ENCODE results near the gene DDX5. TPM values are rescaled to one million over a fixed set of nuclear protein-coding genes. Genes with fewer than 3 reads are reported as not detected.
"Not testable (repeated sequence)": the region's sequence is repeated elsewhere in the genome, so short reads cannot be mapped to it uniquely, and the experiment has no call there.

DDX5 gene
- polyA plus RNA-seq, 1 experiment: 915 TPM

DNA sequence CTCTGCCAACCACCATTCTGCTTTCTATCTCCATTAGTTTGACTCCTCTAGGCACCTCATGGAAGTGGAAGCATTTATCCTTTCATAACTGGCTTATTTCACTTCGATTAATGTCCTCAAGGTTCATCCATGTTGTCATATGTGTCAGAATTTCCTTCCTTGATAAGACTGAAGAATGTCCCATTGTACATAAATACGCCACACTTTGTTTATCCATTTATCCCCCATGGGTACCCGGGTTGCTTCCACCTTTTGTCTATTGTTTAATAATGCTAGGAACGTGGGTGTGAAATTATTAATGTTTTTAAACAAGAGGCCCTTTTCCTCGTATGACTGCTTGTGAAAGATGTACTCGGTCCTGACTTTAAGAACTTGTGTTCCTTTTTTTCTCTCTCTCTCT is 44.3 kb downstream of the DDX5 start:
- H3K27ac ChIP-seq (ENCODE audit: low read depth, low read length): no peak overlapping the region
- no peaks in the 10 kb centered on the region for H3K27me3 ChIP-seq (ENCODE audit: control insufficient read depth, insufficient read depth, low read length)
- no peak for DNase-seq (ENCODE audit: low read depth, low spot score)
- CTCF ChIA-PET: no interaction called here
- POLR2A ChIA-PET: no interaction called here
- no peaks in the 10 kb centered on the region for H3K9me3 ChIP-seq (ENCODE audit: control insufficient read depth, insufficient read depth, low read length)
- no peak overlapping the region for H3K4me3 ChIP-seq (ENCODE audit: low read depth, low read length)
- TF ChIP-seq, protein P1, sequence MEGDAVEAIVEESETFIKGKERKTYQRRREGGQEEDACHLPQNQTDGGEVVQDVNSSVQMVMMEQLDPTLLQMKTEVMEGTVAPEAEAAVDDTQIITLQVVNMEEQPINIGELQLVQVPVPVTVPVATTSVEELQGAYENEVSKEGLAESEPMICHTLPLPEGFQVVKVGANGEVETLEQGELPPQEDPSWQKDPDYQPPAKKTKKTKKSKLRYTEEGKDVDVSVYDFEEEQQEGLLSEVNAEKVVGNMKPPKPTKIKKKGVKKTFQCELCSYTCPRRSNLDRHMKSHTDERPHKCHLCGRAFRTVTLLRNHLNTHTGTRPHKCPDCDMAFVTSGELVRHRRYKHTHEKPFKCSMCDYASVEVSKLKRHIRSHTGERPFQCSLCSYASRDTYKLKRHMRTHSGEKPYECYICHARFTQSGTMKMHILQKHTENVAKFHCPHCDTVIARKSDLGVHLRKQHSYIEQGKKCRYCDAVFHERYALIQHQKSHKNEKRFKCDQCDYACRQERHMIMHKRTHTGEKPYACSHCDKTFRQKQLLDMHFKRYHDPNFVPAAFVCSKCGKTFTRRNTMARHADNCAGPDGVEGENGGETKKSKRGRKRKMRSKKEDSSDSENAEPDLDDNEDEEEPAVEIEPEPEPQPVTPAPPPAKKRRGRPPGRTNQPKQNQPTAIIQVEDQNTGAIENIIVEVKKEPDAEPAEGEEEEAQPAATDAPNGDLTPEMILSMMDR (IDR thresholded peaks at IDR 0.05; ENCODE audit: low read depth, low read length): no peak

DNA sequence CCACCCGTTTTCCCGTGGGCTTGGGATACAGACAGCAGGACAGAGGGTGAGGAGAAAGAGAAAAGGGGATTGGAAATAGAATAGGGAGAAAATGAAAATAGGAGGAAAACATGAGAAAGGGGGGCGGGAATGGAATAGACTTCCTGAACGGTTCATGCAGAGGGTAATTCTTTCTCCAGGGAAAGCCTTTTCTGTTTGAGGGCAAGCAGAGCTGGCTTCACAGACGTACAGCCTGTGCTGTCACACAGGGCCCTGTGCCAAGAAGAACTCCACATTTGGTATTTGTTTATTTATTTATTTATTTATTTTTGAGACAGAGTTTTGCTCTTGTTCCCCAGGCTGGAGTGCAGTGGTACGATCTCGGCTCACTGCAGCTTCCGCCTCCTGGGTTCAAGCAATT is 45.1 kb downstream of the DDX5 start:
- ChIA-PET POLR2A (no interaction called here), CTCF (no interaction called here)
- Histone ChIP-seq H3K9me3 (ENCODE audit: control insufficient read depth, insufficient read depth, low read length) (no peaks in the 10 kb centered on the region), H3K4me3 (ENCODE audit: low read depth, low read length) (no peak overlapping the region), H3K27ac (ENCODE audit: low read depth, low read length) (no peak overlapping the region), H3K27me3 (ENCODE audit: control insufficient read depth, insufficient read depth, low read length) (no peaks in the 10 kb centered on the region)
- TF ChIP-seq, protein P1 (IDR thresholded peaks at IDR 0.05; ENCODE audit: low read depth, low read length): no peak
- DNase-seq (ENCODE audit: low read depth, low spot score): no peak

DNA sequence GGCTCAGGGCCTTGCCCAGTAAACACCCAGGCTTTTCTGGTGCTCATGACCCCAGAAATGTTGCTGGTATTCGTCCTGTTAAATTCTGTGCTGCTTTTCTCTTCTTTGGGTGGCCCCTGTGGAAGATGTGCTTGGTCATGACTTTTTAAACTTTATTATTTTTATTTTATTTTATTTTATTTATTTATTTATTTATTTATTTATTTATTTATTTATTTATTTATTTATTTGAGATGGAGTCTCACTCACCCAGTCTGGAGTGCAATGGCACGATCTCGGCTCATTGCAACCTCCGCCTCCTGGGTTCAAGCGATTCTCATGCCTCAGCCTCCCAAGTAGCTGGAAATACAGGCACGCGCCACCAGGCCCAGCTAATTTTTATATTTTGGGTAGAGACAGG is 46.3 kb downstream of the DDX5 start:
- H3K27me3 ChIP-seq (ENCODE audit: control insufficient read depth, insufficient read depth, low read length); H3K4me3 ChIP-seq (ENCODE audit: low read depth, low read length); DNase-seq (ENCODE audit: low read depth, low spot score); H3K9me3 ChIP-seq (ENCODE audit: control insufficient read depth, insufficient read depth, low read length); POLR2A ChIA-PET: not testable (repeated sequence)
- H3K27ac ChIP-seq (ENCODE audit: low read depth, low read length): peak overlapping the region; percentile 31
- CTCF ChIA-PET: interaction anchor here (0.6 kb wide), 1 partner anchor 386 kb away, joined by 3 read pairs; no protein-coding TSS in a partner anchor

DNA sequence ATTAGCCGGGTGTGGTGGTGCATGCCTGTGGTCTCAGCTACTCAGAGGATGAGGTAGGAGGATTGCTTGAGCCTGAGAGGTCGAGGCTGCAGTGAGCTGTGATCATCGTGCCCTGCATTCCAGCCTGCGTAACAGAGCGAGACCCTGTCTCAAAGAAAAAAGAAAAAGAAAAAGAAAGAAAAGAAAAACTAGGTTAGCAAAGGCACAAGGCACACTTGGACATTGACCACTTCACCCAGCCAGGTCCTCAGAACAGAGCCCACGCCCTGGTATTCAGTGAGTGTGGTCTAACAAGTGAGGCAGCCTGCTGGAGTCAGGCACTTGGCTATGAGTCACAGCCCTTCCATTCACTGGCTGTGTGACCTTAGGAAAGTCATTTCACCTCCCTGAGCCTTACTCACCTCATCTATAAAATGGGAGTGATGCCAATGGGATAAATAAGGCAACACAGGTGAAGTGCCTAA is 46.8 kb downstream of the DDX5 start:
- no peak for DNase-seq (ENCODE audit: low read depth, low spot score)
- Histone ChIP-seq H3K27me3 (ENCODE audit: control insufficient read depth, insufficient read depth, low read length) (no peaks in the 10 kb centered on the region), H3K4me3 (ENCODE audit: low read depth, low read length) (no peak overlapping the region), H3K9me3 (ENCODE audit: control insufficient read depth, insufficient read depth, low read length) (no peaks in the 10 kb centered on the region), H3K27ac (ENCODE audit: low read depth, low read length) (peak overlapping the region; percentile 31)
- TF ChIP-seq, protein P1 (IDR thresholded peaks at IDR 0.05; ENCODE audit: low read depth, low read length): no peak
- POLR2A ChIA-PET: interaction anchor here (0.7 kb wide), 1 partner anchor 345 kb away, joined by 3 read pairs; no protein-coding TSS in a partner anchor
- CTCF ChIA-PET: interaction anchor here (0.6 kb wide), 1 partner anchor 386 kb away, joined by 3 read pairs; no protein-coding TSS in a partner anchor

DNA sequence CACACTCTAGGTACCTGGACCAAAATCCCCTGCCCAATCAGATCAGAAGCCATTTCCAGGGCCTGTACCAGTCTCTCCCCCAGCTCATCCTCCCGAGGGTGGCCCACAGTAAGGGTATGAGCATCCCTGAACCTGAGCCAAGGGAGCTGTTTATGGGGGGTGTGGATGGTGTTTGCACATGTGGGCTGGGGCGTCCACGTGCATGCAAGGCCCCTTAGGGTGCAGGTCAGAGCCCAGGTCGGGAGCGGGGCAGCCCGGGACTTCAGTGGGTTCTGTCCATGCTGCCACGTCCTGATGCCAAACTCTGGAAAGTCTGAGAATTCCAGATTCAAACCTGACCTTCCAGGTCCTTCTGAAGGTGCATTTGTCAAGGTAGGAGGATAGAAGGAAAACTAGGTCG is 47.3 kb downstream of the DDX5 start:
- no peak overlapping the region for H3K27ac ChIP-seq (ENCODE audit: low read depth, low read length)
- ChIA-PET POLR2A (interaction anchor here (0.7 kb wide), 1 partner anchor 345 kb away, joined by 3 read pairs; no protein-coding TSS in a partner anchor), CTCF (no interaction called here)
- H3K27me3 ChIP-seq (ENCODE audit: control insufficient read depth, insufficient read depth, low read length): no peaks in the 10 kb centered on the region
- no peak overlapping the region for H3K4me3 ChIP-seq (ENCODE audit: low read depth, low read length)
- no peak for DNase-seq (ENCODE audit: low read depth, low spot score)
- H3K9me3 ChIP-seq (ENCODE audit: control insufficient read depth, insufficient read depth, low read length): no peaks in the 10 kb centered on the region
- TF ChIP-seq, protein P1 (IDR thresholded peaks at IDR 0.05; ENCODE audit: low read depth, low read length): no peak
